Osteocyte (in vitro differentiated cells): ENCODE data around the gene PRPF38A. TPM values are rescaled to one million over a fixed set of nuclear protein-coding genes. Genes with fewer than 3 reads are reported as not detected.

Source experiments
- DNase-seq: peaks from one replicate; pipeline ENCODE4 v3.0.0; 2021; ENCODE audit warnings: mixed read lengths; ENCODE audit not compliant: unreplicated experiment; ENCODE audit errors: extremely low spot score
- H3K27ac Mint-ChIP-seq: one replicate; pipeline ENCODE4 v1.8.0; 2021; ENCODE audit warnings: mild to moderate bottlenecking, mixed read lengths; ENCODE audit not compliant: unreplicated experiment
- H3K27me3 Mint-ChIP-seq: one replicate; pipeline ENCODE4 v1.8.0; 2021; ENCODE audit warnings: mixed read lengths; ENCODE audit not compliant: unreplicated experiment
- H3K36me3 Mint-ChIP-seq: one replicate; pipeline ENCODE4 v1.8.0; 2021; ENCODE audit warnings: mixed read lengths; ENCODE audit not compliant: unreplicated experiment
- H3K4me1 Mint-ChIP-seq: one replicate; pipeline ENCODE4 v1.8.0; 2021; ENCODE audit warnings: mixed read lengths; ENCODE audit not compliant: unreplicated experiment
- H3K4me3 Mint-ChIP-seq: one replicate; pipeline ENCODE4 v1.8.0; 2021; ENCODE audit warnings: mild to moderate bottlenecking, moderate library complexity, mixed read lengths; ENCODE audit not compliant: unreplicated experiment
- H3K9me3 Mint-ChIP-seq: one replicate; pipeline ENCODE4 v1.8.0; 2021; ENCODE audit warnings: mixed read lengths; ENCODE audit not compliant: unreplicated experiment
- total RNA-seq: library from RNA; stranded (reverse); gene quantifications from 2 replicates; pipeline ENCODE4 v1.2.1, GENCODE V29; 2021
- TF ChIP-seq, protein P1 (sequence below): fragments of 200-600 bp; sonication (generic); IDR thresholded peaks from 2 replicates; pipeline ENCODE4 v1.5.0; 2021; ENCODE audit warnings: antibody characterized with exemption, mild to moderate bottlenecking, moderate library complexity

The PRPF38A gene
- total RNA-seq, 1 donor from 2014 or later, result 35.9 TPM

DNA sequence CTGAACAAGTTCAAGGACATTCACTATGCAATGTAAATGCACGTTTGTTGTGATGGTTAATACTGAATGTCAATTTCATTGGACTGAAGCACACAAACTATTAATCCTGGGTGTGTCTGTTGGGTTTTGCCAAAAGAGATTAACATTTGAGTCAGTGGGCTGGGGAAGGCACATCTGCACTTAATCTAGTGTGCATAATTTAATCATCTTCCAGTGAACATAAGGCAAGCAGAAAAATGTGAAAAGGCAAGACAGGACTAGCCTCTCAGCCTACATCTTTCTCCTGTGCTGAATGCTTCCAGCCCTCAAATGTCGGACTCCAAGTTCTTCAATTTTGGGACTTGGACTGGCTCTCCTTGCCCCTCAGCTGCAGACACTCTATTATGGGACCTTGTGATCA is 40.1 kb downstream of the PRPF38A start:
- peaks cover 27% of the 10 kb centered on the region for H3K36me3 Mint-ChIP-seq
- no peak overlapping the region for H3K4me3 Mint-ChIP-seq
- no peaks in the 10 kb centered on the region for H3K27me3 Mint-ChIP-seq
- no peak for DNase-seq
- H3K9me3 Mint-ChIP-seq, result no peaks in the 10 kb centered on the region
- TF ChIP-seq, protein P1, sequence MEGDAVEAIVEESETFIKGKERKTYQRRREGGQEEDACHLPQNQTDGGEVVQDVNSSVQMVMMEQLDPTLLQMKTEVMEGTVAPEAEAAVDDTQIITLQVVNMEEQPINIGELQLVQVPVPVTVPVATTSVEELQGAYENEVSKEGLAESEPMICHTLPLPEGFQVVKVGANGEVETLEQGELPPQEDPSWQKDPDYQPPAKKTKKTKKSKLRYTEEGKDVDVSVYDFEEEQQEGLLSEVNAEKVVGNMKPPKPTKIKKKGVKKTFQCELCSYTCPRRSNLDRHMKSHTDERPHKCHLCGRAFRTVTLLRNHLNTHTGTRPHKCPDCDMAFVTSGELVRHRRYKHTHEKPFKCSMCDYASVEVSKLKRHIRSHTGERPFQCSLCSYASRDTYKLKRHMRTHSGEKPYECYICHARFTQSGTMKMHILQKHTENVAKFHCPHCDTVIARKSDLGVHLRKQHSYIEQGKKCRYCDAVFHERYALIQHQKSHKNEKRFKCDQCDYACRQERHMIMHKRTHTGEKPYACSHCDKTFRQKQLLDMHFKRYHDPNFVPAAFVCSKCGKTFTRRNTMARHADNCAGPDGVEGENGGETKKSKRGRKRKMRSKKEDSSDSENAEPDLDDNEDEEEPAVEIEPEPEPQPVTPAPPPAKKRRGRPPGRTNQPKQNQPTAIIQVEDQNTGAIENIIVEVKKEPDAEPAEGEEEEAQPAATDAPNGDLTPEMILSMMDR, result no peak
- H3K27ac Mint-ChIP-seq, result no peak overlapping the region
- H3K4me1 Mint-ChIP-seq, result no peaks in the 10 kb centered on the region

GRCh38 chr1:52454127-52454526 is 49.7 kb downstream of the PRPF38A start:
- DNase-seq, result no peak
- TF ChIP-seq, protein P1, result no peak
- H3K36me3 Mint-ChIP-seq, result peaks cover 25% of the 10 kb centered on the region
- no peaks in the 10 kb centered on the region for H3K9me3 Mint-ChIP-seq
- H3K27me3 Mint-ChIP-seq, result no peaks in the 10 kb centered on the region
- no peak overlapping the region for H3K4me3 Mint-ChIP-seq
- no peak overlapping the region for H3K27ac Mint-ChIP-seq
- no peaks in the 10 kb centered on the region for H3K4me1 Mint-ChIP-seq

- Mint-ChIP-seq H3K4me1 (no peaks in the 10 kb centered on the region), H3K27me3 (no peaks in the 10 kb centered on the region), H3K36me3 (peaks cover 23% of the 10 kb centered on the region), H3K4me3 (no peak overlapping the region), H3K9me3 (no peaks in the 10 kb centered on the region), H3K27ac (no peak overlapping the region)
- no peak for DNase-seq
- TF ChIP-seq, protein P1, result no peak
These were observed 50.4 kb downstream of the PRPF38A start for GRCh38 chr1:52454779-52455178.

DNA sequence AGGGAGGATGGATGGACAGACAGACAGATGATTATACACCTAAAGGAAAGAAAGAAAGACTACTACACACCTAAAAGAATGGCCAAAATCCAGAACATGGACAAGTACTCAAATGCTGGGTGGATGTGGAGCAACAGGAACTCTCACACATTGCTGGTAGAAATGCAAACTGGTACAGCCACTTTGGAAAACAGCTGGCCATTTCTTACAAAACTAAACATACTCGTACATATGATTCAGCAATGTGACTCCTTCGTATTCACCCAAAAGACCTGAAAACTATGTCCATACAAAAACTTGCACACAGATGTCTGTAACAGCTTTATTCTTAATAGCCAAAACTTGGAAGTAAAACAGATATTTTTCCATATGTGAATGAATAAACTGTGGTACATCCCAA is 51.3 kb downstream of the PRPF38A start:
- H3K27me3 Mint-ChIP-seq, result no peaks in the 10 kb centered on the region
- no peak overlapping the region for H3K27ac Mint-ChIP-seq
- DNase-seq, result no peak
- no peak overlapping the region for H3K4me3 Mint-ChIP-seq
- H3K9me3 Mint-ChIP-seq, result no peaks in the 10 kb centered on the region
- H3K4me1 Mint-ChIP-seq, result peaks cover 4% of the 10 kb centered on the region
- peaks cover 23% of the 10 kb centered on the region for H3K36me3 Mint-ChIP-seq
- TF ChIP-seq, protein P1, result no peak

DNA sequence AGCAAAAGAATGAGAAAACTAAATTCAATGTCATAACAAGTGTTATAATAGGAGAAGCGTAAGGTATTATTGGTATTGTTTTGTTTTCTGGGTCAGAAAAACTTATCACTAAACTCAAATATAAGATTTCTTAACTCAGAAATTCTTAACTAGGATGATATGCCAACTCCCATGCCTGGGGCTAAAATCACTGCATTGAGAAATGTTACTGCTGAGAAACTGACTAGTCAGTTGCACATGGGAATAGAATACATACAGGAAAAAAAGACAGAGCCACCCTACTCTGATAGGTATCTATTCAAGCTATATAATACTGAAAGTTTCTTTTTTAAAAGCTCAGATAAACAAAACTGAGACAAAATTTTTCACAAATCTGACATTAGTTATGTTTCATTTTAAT is 56.3 kb downstream of the PRPF38A start:
- Mint-ChIP-seq H3K9me3 (no peaks in the 10 kb centered on the region), H3K4me1 (peaks cover 7% of the 10 kb centered on the region), H3K27ac (peak overlapping the region; percentile 12), H3K4me3 (no peak overlapping the region), H3K27me3 (no peaks in the 10 kb centered on the region), H3K36me3 (peaks cover 15% of the 10 kb centered on the region)
- no peak for DNase-seq
- TF ChIP-seq, protein P1, result no peak
